Upper lobe of left lung (tissue), 4 donors: ENCODE results near the gene SMAD9.

ENCODE experiments used
- EP300 ChIP-seq, 4 donors: sonication (generic); formaldehyde crosslinking; IDR thresholded peaks; one replicate each; pipeline ENCODE4 v1.5.1; 2017; ENCODE audit warnings: antibody characterized with exemption in 4 of 4, control low read depth in 2 of 4
- POLR2A ChIP-seq, 4 donors: fragments of 450-650 bp; IDR thresholded peaks; one replicate each; pipeline ENCODE4 v1.5.1; 2016 to 2017; ENCODE audit warnings: antibody characterized with exemption in 4 of 4, mild to moderate bottlenecking in 2 of 4
- POLR2AphosphoS5 ChIP-seq, 2 donors: sonication (generic); formaldehyde crosslinking; IDR thresholded peaks; one replicate each; pipeline ENCODE4 v1.5.1; 2017; ENCODE audit warnings: antibody characterized with exemption in 2 of 2
- TF ChIP-seq, protein P1 (sequence below), 6 experiments: fragments of 450-650 bp in 4 of 6; fragments of 200-600 bp in 2 of 6; sonication (generic) in 2 of 6; IDR thresholded peaks; one replicate each; pipeline ENCODE4 v1.5.1; 2016 to 2019; ENCODE audit warnings: antibody characterized with exemption in 6 of 6

DNA sequence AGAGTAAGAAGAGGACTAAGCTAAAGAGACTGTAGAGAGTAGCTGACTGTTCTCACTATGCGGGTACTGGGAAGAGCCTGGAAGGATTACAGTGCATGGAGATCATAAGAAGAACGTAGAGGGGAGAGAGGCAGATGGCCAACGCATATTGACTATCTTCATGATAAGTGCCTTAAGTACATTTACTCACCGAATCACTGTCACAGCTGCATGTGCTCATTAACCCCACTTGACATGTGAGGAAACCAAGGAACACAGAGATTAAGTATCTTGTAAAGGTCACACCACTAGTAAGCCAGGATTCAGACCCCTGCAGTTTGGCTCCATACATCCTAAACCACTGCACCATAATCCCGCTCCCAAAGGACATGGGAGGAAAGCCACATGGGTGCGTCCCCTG lies 34.1 kb downstream of the SMAD9 start:
- TF ChIP-seq POLR2A (IDR thresholded peaks at IDR 0.05) (no peak), EP300 (IDR thresholded peaks at IDR 0.05) (no peak), POLR2AphosphoS5 (IDR thresholded peaks at IDR 0.05) (no peak)
- TF ChIP-seq, protein P1, sequence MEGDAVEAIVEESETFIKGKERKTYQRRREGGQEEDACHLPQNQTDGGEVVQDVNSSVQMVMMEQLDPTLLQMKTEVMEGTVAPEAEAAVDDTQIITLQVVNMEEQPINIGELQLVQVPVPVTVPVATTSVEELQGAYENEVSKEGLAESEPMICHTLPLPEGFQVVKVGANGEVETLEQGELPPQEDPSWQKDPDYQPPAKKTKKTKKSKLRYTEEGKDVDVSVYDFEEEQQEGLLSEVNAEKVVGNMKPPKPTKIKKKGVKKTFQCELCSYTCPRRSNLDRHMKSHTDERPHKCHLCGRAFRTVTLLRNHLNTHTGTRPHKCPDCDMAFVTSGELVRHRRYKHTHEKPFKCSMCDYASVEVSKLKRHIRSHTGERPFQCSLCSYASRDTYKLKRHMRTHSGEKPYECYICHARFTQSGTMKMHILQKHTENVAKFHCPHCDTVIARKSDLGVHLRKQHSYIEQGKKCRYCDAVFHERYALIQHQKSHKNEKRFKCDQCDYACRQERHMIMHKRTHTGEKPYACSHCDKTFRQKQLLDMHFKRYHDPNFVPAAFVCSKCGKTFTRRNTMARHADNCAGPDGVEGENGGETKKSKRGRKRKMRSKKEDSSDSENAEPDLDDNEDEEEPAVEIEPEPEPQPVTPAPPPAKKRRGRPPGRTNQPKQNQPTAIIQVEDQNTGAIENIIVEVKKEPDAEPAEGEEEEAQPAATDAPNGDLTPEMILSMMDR (IDR thresholded peaks at IDR 0.05), result no peak
